ENCODE measurements around the gene MTARC2. TPM values are rescaled to one million over a fixed set of nuclear protein-coding genes. Genes with fewer than 3 reads are reported as not detected.

The MTARC2 gene
- total RNA-seq, 4 donors from 2014 or later: 20.2 to 26.0 (median 21.1) TPM

DNA sequence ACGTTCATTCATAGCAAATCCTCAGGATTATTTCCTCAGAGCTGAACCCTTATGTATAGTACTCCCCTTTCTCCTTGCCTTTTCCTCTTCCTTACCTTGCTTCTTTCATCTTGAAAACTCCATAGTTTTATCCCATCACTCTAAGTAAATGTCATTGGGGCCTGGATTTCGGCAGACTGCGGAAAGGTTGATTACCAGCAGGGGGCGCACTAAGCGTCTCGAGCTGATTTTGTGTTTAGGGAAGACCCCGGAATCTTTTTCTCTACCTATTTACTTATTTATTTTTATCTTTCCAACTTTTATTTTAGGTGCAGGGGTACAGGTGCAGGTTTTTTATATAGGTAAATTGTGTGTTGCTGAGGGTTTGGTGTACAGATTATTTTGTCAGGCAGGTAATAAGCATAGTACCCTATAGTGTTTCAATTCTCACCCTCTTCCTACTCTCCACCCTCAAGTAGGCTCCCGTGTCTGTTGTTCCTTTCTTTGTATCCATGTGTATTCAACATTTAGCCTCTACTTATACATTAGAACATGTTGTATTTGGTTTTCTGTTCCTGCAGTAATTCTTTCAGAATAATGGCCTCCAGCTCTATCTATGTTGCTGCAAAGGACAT, 27.2 kb downstream of the MTARC2 start:
- TF ChIP-seq, protein P1, sequence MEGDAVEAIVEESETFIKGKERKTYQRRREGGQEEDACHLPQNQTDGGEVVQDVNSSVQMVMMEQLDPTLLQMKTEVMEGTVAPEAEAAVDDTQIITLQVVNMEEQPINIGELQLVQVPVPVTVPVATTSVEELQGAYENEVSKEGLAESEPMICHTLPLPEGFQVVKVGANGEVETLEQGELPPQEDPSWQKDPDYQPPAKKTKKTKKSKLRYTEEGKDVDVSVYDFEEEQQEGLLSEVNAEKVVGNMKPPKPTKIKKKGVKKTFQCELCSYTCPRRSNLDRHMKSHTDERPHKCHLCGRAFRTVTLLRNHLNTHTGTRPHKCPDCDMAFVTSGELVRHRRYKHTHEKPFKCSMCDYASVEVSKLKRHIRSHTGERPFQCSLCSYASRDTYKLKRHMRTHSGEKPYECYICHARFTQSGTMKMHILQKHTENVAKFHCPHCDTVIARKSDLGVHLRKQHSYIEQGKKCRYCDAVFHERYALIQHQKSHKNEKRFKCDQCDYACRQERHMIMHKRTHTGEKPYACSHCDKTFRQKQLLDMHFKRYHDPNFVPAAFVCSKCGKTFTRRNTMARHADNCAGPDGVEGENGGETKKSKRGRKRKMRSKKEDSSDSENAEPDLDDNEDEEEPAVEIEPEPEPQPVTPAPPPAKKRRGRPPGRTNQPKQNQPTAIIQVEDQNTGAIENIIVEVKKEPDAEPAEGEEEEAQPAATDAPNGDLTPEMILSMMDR (IDR thresholded peaks at IDR 0.05; ENCODE audit: low read depth): no peak

DNA sequence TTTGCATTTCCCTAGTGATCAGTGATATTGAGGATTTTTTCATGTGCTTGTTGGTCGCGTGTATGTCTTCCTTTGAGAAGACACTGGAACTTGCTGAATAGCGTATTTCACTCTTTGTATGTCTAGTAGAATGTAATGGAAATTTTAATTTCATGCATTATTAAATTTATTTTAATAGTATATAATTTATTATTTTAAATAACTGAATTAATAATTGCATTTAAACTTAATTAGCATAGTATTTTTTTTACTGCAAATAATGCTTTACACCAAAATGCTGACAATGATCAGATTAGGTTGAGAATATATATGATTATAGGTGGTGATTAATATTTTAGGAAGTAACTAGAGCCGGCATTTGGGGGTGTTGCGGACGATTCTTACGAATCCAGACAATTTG, 28.1 kb downstream of the MTARC2 start:
- TF ChIP-seq, protein P1 (IDR thresholded peaks at IDR 0.05; ENCODE audit: low read depth): no peak

DNA sequence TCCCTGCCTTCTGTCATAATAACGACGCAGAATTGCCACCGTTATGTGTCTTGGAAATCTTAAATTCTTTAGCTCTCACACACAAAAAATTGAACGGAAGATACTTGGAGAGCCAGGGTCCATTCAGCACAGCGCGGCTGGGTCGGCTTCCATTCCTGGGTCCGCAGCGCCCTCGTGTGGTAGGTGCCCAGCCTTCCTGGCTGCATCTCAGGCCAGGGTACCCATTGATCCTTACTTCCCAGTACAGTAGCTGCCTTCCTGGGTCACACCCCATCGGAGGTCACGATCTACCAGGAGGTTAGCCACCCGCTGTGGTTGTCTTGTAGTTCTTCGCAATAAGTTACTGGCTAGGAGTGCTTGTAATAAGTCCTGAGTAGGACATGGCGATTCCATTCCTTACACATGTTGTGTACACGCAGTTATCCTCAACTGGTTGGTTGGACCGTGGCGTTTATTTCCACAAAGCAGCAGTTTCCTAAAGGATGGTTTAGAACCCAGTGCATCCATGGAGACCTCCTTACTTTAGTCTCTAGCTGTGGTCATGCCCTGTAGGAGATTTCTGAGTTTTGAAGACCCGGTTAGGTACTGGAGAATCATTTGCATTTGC, 28.7 kb downstream of the MTARC2 start:
- TF ChIP-seq, protein P1 (IDR thresholded peaks at IDR 0.05; ENCODE audit: low read depth): no peak

DNA sequence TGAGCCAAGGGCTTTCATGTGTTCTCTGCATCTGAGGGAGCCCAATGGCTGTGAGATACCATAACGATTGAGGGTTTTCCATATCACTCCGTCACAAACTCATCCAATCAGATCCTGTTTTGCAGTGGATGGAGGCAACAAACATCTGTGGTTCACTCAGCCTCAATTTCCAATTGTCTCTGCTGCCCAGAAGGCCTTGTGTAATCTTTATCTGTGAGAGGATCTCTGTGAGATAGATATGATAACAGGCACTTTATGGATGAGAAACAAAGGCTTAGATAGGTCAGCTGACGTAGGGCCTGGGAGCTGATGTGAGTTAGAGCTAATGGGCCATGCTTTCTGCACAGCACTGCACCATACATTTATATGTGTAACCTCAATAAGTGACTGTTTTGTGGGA, 35.3 kb downstream of the MTARC2 start:
- TF ChIP-seq, protein P1 (IDR thresholded peaks at IDR 0.05; ENCODE audit: low read depth): no peak

DNA sequence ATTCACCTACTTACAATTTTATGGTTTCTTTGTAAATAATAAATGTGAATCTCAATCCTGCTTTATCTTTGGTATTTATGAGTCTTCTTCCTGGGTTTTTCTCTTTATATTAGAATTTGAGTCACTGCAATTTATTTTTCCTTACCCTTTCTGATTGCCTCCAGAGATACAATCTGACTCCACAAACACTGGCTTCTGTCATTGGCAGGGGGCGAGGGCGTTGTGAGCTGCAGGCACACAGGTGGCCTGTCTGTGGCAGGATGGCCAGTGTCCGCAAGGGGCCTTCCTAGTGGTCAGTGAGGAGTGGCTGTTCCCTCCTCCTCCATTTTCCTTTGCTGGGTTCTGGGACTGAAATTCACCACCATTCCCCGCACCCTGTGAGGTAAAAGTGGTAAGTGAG, 36.6 kb downstream of the MTARC2 start:
- TF ChIP-seq, protein P1 (IDR thresholded peaks at IDR 0.05; ENCODE audit: low read depth): no peak

DNA sequence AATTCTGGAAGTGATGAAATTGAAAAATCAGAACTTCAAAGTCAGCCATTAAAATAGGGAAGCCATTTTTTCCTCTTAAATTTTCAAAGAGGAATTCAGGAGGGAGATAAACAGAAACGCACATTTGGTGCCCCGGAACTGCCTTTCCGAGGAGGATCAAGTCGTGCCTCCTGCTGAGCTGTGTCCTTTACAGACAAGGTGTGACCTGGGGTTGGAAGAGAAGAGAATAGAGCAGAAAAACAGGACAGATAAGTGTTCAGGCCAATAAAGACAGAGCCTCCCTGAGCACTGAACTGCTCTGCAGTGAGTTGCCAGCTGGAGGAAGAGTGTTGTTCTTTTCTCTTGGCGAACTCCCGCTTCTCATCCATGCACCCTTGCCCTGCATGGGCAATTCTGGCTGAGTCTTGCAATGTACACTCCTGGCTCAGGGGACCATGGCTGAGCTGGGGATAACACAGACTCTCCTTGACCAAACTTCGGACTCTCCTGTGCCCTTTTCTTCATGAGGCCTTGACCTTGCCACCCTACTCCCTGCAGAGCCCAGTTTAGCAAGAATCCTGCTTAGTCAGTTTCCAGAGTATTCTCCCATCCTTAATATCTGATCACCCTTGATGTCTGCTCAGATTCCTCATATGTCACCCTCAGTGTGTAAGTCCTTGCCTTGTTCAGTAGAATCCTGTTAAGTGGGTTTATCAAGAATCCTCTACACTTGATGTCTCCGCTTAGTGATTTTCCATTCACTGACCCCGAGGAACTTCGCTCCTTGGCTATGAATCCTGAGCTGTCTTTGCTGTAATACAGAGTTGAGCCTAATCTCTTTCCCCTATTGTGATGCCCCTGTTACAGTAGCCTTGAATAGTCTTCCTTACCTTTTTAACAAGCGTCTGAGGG, 37.3 kb downstream of the MTARC2 start:
- TF ChIP-seq, protein P1 (IDR thresholded peaks at IDR 0.05; ENCODE audit: low read depth): no peak

DNA sequence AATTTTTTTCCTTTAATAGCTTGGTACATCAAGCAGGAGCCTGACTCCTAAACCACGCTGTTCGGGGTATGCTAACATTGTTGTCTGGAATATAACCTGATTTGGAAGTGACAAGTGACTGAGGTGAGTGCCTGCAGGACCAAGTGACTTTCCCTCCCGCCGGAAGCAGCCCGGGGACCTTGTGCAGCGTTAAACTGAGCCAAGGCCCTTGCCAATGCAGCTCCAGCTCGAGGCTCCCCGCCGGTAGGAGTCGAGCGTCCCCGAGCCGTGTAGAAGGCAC, 37.9 kb downstream of the MTARC2 start:
- TF ChIP-seq, protein P1 (IDR thresholded peaks at IDR 0.05; ENCODE audit: low read depth): no peak
